Cardiac fibroblast (primary cell): ENCODE results near the gene RPA3.

Source experiments
- DNase-seq, 2 donors: peaks; one replicate each; pipeline versions ENCODE4 v3.0.0 to v3.0.0-alpha.2; 2010; ENCODE audit warnings: low read depth in 2 of 2
- H3K4me3 ChIP-seq, 2 donors: replicated peaks in 1 of 2; 1 replicate in 1 of 2; 2 replicates in 1 of 2; pipeline ENCODE4 v1.5.1; 2011; ENCODE audit warnings: low read depth in 2 of 2, low read length in 2 of 2, mild to moderate bottlenecking in 2 of 2, moderate library complexity in 1 of 2
- CTCF ChIP-seq: IDR thresholded peaks from one replicate; pipeline ENCODE4 v1.5.1; 2011; ENCODE audit warnings: low read depth, mild to moderate bottlenecking, low read length, inconsistent platforms

The RPA3 gene

GRCh38 chr7:7736671-7737070 lies 18.3 kb upstream of the RPA3 start:
- TF ChIP-seq CTCF, result no peak
- no peak overlapping the region for H3K4me3 ChIP-seq
- DNase-seq, result no peak

- TF ChIP-seq CTCF, result no peak
- DNase-seq, result peak; percentile 51 to 71
- H3K4me3 ChIP-seq, result no peak overlapping the region
Observed at GRCh38 chr7:7732621-7733281, 14.3 kb upstream of the RPA3 start.

GRCh38 chr7:7731732-7732131 lies 13.3 kb upstream of the RPA3 start:
- TF ChIP-seq CTCF, result no peak
- no peak overlapping the region for H3K4me3 ChIP-seq
- DNase-seq, result no peak

- no peak for DNase-seq
- no peak for TF ChIP-seq CTCF
- no peak overlapping the region for H3K4me3 ChIP-seq
Observed at GRCh38 chr7:7720750-7721621, 2.6 kb upstream of the RPA3 start.

- no peak for DNase-seq
- no peak for TF ChIP-seq CTCF
- H3K4me3 ChIP-seq, result no peak overlapping the region
Observed at GRCh38 chr7:7720193-7720592, 1.8 kb upstream of the RPA3 start.

GRCh38 chr7:7719236-7719635 lies 829 bp upstream of the RPA3 start:
- no peak for TF ChIP-seq CTCF
- no peak overlapping the region for H3K4me3 ChIP-seq
- DNase-seq, result peak; percentile 85 to 95
